MM.1S (cell line): ENCODE results near the gene CTSA.

ENCODE experiments used
- DNase-seq: peaks from one replicate; pipeline ENCODE4 v3.0.0-alpha.2; 2015
- H2AFZ ChIP-seq: fragments of 300-600 bp; sonication (generic); 2 replicates; pipeline ENCODE4 v1.6.0; 2016; ENCODE audit warnings: antibody characterized with exemption, low read length
- H3F3A ChIP-seq: fragments of 300-600 bp; sonication (generic); 2 replicates; pipeline ENCODE4 v1.6.1; 2016; ENCODE audit warnings: mild to moderate bottlenecking, antibody characterized with exemption, low read length, moderate library complexity, mixed read lengths; ENCODE audit not compliant: insufficient read depth
- H3K27ac ChIP-seq: fragments of 300-600 bp; sonication (generic); 2 replicates; pipeline ENCODE4 v1.5.1; 2016; ENCODE audit warnings: mild to moderate bottlenecking, low read length
- H3K27me3 ChIP-seq: fragments of 300-600 bp; sonication (generic); replicated peaks from 2 replicates; pipeline ENCODE4 v1.6.0; 2016; ENCODE audit warnings: low read length; ENCODE audit not compliant: insufficient read depth
- H3K36me3 ChIP-seq: fragments of 300-600 bp; sonication (generic); replicated peaks from 2 replicates; pipeline ENCODE4 v1.6.1; 2016; ENCODE audit warnings: mild to moderate bottlenecking, low read length, mixed read lengths; ENCODE audit not compliant: insufficient read depth
- H3K4me1 ChIP-seq: fragments of 300-600 bp; sonication (generic); 2 replicates; pipeline ENCODE4 v1.6.1; 2016; ENCODE audit warnings: low read length, mixed read lengths
- H3K4me2 ChIP-seq: fragments of 300-600 bp; sonication (generic); 2 replicates; pipeline ENCODE4 v1.6.0; 2016; ENCODE audit warnings: low read depth, low read length
- H3K4me3 ChIP-seq: fragments of 300-600 bp; sonication (generic); 2 replicates; pipeline ENCODE4 v1.5.1; 2016; ENCODE audit warnings: low read length, mixed read lengths
- H3K79me2 ChIP-seq: fragments of 300-600 bp; sonication (generic); 2 replicates; pipeline ENCODE4 v1.6.1; 2016; ENCODE audit warnings: mixed run types, low read length, mixed read lengths
- H3K9ac ChIP-seq: fragments of 300-600 bp; sonication (generic); 2 replicates; pipeline ENCODE4 v1.6.1; 2016; ENCODE audit warnings: low read length, mixed read lengths
- H3K9me2 ChIP-seq: fragments of 300-600 bp; sonication (generic); replicated peaks from 2 replicates; pipeline ENCODE4 v1.6.1; 2016; ENCODE audit warnings: mild to moderate bottlenecking, low read length, mixed read lengths; ENCODE audit not compliant: insufficient read depth
- H3K9me3 ChIP-seq: fragments of 300-600 bp; sonication (generic); replicated peaks from 2 replicates; pipeline ENCODE4 v1.6.1; 2016; ENCODE audit warnings: mild to moderate bottlenecking, low read length, mixed read lengths; ENCODE audit not compliant: insufficient read depth
- H4K20me1 ChIP-seq: fragments of 300-600 bp; sonication (generic); 2 replicates; pipeline ENCODE4 v1.6.1; 2016; ENCODE audit warnings: mild to moderate bottlenecking, low read length, moderate library complexity, mixed read lengths; ENCODE audit not compliant: insufficient read depth
- CTCF ChIP-seq: fragments of 300-600 bp; sonication (generic); IDR thresholded peaks from 2 replicates; pipeline ENCODE4 v1.5.1; 2016; ENCODE audit warnings: antibody characterized with exemption, low read length, mixed read lengths
- EZH2 ChIP-seq: fragments of 300-600 bp; sonication (generic); optimal IDR thresholded peaks from 2 replicates; pipeline ENCODE3; 2017; ENCODE audit warnings: low read depth, mild to moderate bottlenecking, antibody characterized with exemption, low read length, mixed read lengths
- EZH2phosphoT487 ChIP-seq: fragments of 300-600 bp; sonication (generic); IDR thresholded peaks from 2 replicates; pipeline ENCODE4 v1.6.1; 2018; ENCODE audit warnings: antibody characterized with exemption, low read length

CTSA gene

GRCh38 chr20:45896641-45897161 lies 5.6 kb downstream of the CTSA start:
- Histone ChIP-seq H3K27me3 (no peaks in the 10 kb centered on the region), H3K9me3 (no peaks in the 10 kb centered on the region), H3K79me2 (peaks cover 13% of the 10 kb centered on the region), H3K36me3 (no peaks in the 10 kb centered on the region), H3K4me2 (no peak overlapping the region), H3K4me1 (peaks cover 14% of the 10 kb centered on the region), H2AFZ (no peak overlapping the region), H3K9me2 (no peaks in the 10 kb centered on the region), H3F3A (peaks cover 15% of the 10 kb centered on the region), H3K27ac (no peak overlapping the region), H3K9ac (no peak overlapping the region), H4K20me1 (no peaks in the 10 kb centered on the region), H3K4me3 (no peak overlapping the region)
- DNase-seq: no peak
- no peak for TF ChIP-seq CTCF
- no peak for TF ChIP-seq EZH2
- TF ChIP-seq EZH2phosphoT487: no peak

- peaks cover 9% of the 10 kb centered on the region for H3F3A ChIP-seq
- peaks cover 10% of the 10 kb centered on the region for H3K4me1 ChIP-seq
- H3K4me3 ChIP-seq: no peak overlapping the region
- H3K79me2 ChIP-seq: peaks cover 7% of the 10 kb centered on the region
- no peak overlapping the region for H3K27ac ChIP-seq
- H3K4me2 ChIP-seq: no peak overlapping the region
- H3K9me3 ChIP-seq: no peaks in the 10 kb centered on the region
- H2AFZ ChIP-seq: no peak overlapping the region
- H4K20me1 ChIP-seq: no peaks in the 10 kb centered on the region
- H3K9ac ChIP-seq: no peak overlapping the region
- H3K9me2 ChIP-seq: no peaks in the 10 kb centered on the region
- no peaks in the 10 kb centered on the region for H3K36me3 ChIP-seq
- no peak for TF ChIP-seq CTCF
- DNase-seq: no peak
- no peaks in the 10 kb centered on the region for H3K27me3 ChIP-seq
Observed at GRCh38 chr20:45897289-45897688, 6.2 kb downstream of the CTSA start.

DNA sequence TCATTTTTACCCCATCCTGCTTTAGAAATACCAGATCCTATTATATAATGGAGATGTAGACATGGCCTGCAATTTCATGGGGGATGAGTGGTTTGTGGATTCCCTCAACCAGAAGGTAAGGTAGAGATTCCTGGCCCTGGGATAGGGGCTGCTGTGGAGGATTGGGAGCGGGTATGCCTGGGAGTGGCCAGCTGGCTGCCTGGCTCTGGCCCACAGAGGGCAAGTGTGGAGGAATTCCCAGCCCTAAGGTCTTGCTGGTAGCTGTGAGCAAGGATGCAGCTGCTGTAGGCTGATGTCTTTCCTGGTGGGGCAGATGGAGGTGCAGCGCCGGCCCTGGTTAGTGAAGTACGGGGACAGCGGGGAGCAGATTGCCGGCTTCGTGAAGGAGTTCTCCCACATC lies 6.6 kb downstream of the CTSA start:
- no peak for DNase-seq
- H3K9ac ChIP-seq: no peak overlapping the region

More for the DNA sequence above, 6.6 kb downstream of the CTSA start:
- Histone ChIP-seq H3K4me3 (no peak overlapping the region), H3K4me1 (peaks cover 6% of the 10 kb centered on the region), H3K4me2 (no peak overlapping the region), H3F3A (peaks cover 5% of the 10 kb centered on the region; the same call in 1 of the 2 replicates), H3K79me2 (peaks cover 5% of the 10 kb centered on the region; the same call in 1 of the 2 replicates), H3K27me3 (no peaks in the 10 kb centered on the region), H3K27ac (no peak overlapping the region), H4K20me1 (no peaks in the 10 kb centered on the region), H3K9me2 (no peaks in the 10 kb centered on the region), H3K9me3 (no peaks in the 10 kb centered on the region), H3K36me3 (no peaks in the 10 kb centered on the region), H2AFZ (no peak overlapping the region)
- TF ChIP-seq EZH2phosphoT487 (no peak), CTCF (no peak), EZH2 (no peak)
